GM19324 (cell line): ENCODE results near the gene NTN1.

Experiments used
- ATAC-seq: cut with Tn5 transposase; IDR thresholded peaks from one replicate; pipeline ENCODE4 v1.9.1; 2021; ENCODE audit warnings: mild to moderate bottlenecking, moderate library complexity; ENCODE audit not compliant: unreplicated experiment, low FRiP score

NTN1 gene

DNA sequence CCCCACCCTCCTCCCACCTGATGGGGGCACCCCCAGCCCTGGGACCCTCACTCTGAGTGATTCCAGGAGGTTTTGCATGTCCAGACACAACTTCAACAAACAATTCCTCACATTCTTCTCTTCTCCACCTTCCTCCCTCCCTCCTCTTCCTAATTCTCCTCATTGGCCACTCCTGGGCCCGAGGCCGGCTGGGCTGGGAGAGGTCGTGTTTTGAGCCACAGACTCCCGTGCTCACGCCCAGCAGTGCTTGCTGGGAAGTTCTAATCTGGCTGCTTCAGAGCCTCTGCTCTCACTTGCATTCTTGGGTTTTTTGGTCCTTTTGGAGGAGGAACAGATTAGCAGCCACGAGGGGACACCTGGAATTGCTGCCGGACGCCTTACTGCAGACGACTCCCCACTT, 157.0 kb downstream of the NTN1 start:
- ATAC-seq: no peak

DNA sequence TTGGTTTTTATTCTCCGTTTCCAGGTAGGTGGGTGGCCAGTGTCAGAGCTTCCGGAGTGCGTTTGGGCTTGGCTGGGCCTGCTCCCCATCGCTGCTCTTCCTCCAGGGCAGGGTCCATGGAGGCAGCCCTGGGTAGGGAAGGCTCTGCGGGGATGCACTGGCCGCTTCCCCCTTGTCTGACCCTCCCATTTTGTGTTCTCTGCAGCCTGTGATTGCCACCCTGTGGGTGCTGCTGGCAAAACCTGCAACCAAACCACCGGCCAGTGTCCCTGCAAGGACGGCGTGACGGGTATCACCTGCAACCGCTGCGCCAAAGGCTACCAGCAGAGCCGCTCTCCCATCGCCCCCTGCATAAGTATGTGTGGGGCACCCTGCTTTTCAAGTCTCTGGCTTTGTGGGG, 158.3 kb downstream of the NTN1 start:
- ATAC-seq: no peak

DNA sequence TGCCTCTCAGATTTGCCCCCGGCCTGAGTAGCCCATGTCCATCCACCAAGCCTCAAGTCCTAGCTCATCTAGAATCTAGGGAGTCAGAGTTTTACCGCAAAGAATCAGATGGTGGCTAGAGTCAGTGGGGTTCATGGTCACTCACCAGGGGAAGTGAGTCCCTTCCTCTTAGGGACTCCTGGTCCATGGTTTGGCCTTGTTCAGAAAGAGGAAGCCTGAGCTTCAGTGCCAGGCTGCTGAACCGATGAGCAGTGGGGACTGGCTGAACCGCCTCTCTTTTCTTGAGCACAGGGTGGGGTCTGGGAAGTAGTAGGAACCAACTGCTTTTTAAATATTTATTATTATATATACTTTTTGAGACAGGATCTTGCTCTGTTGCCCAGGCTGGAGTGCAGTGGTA, 160.3 kb downstream of the NTN1 start:
- no peak for ATAC-seq

DNA sequence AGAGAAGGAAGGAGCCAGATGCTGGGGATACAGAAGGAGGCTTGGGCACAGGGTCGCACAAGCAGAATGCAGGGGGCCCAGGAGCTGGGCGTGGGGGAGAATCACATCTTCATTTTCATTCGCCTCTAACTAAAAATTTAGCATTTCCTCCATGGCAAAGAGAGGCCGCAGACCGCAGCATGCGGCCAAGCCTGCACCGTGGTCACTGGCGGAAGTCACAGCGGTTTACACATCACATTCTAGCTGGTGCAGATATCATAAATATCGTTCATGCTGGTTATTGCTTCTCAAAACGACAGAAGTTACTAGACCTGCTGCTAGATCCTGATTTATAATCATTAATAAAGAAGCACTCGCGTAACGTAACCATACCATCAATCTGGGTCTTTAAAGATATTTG, 162.0 kb downstream of the NTN1 start:
- ATAC-seq: no peak

DNA sequence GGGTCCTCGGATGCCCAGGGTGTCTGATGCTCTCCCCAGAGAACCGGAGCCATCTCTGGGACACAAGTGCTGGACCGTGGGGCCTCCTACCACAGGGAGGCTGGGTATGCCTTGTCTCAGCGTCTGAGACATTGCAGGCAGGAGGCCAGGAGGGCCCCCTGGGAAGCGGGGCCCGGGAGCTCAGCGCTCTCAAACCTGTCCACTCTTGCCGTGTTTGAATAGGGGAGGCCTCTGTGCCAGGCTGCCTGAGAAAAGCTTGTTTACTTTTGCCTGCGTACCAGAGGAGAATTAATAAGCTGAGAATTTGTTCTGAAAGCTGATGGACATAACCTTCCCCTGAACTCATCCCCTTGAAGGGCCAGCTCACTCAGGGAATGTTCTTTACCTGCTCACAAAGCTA, 163.8 kb downstream of the NTN1 start:
- no peak for ATAC-seq

DNA sequence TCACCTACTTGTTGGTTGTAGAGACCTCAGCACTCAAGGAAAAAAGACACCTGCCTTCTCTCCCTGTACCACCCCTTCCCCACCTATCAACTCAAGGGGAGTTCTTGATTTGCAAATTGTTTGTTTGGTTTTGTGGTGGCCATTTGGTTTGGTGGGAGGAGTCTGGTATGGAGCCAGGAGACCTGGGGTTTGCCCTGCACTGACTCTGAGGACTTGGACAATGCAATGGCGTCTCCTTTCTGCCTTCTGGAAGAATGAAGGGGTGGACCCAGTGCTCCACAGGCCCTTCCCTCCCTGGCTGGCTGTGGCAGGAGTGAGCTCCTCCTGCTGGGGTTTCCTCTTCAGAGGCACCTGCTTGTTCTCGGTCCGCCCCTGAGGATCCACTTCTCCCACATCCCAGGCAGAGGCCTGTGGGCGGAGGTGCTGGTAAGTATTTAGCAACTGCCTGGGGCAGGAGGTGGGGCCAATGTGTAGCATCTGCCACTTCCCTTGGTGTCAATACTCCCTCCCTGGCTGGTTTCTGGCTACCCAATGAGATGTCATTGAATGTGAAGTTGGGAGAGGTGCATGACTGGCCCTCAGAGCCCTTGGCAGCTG, 164.5 kb downstream of the NTN1 start:
- ATAC-seq: no peak

DNA sequence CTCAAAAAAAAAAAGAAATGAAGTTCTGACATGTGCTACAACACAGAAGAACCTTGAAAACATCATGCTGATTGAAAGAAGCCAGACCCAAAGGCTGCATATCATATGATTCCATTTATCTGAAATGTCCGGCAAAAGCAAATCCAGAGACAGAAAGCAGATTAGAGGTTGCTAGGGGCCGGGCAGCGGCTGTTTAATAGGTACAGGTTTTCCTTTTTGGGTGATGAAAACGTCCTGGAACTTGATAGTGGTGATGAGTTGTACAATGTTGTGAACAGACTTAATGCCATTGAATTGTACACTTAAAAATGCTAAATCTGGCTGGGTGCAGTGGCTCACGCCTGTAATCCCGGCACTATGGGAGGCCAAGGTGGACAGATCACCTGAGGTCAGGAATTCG, 166.5 kb downstream of the NTN1 start:
- ATAC-seq: no peak

DNA sequence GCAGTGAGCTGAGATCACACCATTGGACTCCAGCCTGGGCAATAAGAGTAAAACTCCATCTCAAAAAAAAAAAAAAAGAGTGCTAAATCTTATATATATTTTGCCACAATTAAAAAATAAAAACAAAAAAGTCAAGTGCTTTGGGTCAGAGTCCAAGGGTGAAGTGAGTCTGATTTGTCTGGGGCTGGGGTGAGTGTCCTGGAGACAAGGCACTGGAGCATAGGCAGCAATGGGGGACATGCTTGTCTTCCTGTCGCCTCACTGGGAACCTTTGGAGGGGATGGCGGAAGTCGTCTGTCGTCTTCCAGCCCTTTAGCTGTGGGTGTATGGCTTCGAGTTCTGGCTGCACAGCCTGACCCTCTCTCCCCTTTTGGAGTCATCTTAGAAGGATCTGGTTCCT, 167.1 kb downstream of the NTN1 start:
- no peak for ATAC-seq

DNA sequence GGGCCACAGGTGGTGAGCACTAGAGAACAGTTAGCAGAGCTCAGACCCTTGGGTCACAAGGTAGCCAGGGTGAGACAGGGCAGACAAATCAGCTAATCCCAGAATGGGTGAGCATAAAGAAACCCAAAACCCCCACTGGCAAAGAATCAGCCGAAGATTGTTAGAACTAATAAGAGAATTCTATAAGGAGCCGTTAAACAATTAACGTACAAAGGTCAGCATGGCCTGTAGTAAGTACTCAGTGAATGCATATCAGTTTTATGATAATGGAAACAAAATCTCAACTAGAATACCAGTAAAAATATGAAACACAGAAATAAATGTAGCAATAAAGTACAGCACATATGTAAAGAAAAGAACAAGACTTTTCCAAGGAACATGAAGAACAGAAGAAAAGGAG, 168.6 kb downstream of the NTN1 start:
- no peak for ATAC-seq

DNA sequence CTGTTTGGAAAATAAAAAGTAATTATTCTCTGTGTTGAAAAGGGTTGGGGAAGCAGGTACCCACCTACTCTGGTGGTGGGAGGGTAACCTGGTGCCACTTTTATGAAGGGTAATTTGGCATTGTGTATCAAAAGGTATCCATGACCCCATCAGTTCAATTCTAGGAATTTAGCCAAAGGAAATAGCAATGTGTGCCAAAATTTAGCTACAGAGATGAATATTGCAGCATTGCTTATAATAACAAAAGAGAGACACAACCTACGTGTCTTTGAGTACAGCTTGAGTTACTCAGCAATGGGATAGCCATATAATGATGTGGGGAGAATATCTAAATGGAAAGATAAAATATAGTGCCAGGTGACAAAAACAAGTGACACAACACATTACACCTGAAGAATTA, 170.7 kb downstream of the NTN1 start:
- ATAC-seq: no peak

DNA sequence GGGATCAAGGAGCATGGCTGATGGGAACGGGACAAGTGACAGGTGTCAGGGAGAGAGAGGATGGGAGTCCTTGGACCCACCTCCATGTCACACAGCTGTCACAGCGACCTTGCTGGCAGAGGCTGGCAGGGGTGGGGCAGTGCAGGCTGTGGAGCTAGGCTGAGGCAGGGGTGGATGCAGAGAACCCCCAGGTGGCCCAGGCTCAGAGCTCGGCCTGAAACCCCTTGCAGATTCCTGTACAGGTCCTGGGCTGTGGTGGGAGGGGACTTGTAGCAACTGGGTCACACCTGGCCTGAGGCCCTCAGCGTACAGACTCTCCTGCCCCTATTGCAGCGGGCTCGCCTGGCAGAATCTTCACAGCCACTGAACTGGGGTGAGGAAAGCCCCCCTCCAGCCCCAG, 174.1 kb downstream of the NTN1 start:
- no peak for ATAC-seq

DNA sequence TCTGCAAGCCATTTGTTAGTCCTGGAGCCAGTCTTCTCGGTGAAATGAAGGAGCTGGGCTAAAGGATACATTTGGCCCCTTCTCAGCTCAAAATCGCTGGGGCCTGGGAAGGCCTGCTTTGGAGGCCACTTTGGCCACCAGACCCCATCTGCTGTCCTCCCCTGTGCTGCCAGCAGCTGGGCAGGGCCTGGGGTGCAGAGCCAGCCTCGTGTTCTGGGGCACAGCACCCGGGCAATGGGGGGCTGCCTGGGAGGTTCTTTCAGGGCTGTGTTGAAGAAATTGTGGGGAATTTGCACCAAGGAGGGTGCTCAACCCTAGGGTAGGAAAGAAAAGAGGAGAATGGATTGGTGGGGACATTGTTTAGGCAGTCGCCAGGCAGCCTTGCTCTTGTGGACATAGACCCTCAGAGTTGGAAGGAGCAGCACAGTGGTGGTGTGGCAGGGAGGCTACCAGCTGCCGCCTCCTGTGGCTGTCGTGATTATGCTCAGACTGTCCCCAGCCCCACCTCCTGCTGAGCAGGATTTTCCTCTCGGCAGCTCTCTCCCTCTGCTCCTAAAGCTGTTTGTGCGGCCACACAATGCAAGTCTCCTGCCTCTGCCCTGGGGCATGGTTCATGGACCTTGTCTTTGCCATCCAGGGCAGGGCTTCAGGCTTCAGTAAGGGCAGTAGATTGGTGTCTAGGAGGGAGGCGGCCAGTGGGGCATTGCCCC, 174.8 kb downstream of the NTN1 start:
- no peak for ATAC-seq

DNA sequence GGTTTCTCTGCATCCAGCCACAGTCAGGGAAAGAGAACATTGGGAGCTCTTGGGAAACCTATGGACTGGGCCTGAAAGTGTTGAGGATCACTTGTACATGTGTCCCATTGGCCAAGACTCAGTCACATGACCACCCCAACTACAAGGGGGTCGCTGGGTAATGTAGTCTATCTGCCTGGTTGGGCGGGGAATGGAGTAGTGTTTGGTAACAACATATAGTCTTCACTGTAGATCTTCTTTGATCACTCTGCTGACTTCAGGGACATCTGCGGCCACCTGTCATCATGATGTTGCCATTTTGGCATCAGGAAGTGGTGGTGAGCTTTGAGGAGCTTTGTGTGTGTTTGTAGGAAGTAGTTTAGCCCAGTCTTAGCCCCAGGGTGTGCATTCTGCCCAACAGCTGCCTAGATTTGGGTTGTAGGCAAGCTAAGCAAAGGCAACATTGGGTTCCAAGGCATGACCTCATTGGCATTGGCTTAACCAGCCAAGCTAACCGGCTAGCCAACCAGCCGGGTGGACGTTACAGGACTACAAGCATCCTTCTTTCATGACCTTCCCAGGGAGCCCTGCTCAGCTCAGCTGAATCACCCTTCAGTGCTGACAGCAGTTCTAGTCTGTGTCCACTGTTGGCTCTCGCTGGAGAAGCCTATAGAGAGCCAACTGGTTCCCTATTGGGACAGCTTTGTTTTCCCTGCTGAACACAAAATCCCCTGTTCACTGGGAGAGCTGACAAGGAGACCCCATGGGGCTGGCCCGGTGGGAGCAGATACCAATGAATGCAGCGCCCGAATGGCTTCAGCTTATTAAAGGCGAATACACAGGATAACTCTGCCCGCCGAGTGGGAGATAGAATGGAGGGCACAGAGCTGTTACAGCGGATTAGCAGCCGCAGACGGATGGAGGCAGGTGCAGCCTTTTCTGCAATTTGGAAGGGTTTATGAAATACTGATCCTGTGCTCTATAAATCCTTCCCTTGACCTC, 178.6 kb downstream of the NTN1 start:
- no peak for ATAC-seq

DNA sequence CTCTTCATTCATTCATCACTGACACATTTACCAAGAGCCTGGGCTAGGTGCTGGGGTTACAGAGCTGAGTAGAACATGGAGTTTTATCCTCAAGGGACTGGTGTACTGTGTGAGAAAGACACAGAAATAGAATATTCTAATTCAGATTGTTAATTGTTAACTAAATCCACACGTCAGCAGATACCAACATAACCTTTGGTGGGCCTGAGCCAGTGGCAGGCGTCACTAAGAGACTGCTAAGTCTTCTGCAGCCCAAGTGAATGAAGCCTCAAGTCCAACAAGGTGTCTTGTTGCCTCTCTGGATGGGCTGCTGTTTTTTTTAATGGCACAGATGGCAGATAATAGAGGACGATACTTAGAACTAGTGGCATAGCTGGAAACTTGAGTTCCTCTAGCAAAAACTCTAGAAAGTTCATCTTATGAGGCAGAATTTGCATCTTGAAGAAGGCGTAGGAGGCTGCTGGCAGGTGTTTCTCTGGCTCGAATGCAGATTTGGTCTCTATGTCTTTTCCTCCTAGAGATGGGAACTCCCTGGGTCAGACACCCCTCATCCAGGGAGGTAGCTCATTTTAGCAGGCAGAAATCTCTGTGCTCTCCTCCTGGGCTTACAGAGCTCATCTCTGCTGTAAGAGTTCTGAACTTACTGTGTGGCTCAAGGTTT, 179.5 kb downstream of the NTN1 start:
- peak; percentile 52 for ATAC-seq

DNA sequence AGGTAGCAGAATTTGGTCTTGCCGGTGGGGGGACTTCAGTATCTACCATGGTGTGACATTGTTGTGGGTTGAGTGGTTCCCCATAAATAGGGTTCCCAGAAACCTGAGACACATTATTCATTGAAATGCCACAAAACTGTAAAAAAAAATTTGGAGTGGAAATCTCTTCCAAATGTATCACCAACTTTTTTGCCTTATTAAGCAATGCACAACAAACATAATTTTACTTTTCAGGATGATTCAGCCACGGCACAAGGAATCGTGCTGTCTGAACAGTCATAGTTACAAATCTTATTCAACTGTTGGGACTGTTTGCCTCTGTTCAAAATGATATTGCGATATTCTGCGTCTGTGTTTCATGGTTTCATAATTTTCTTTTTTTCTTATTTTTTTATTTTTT, 181.2 kb downstream of the NTN1 start:
- ATAC-seq: no peak

DNA sequence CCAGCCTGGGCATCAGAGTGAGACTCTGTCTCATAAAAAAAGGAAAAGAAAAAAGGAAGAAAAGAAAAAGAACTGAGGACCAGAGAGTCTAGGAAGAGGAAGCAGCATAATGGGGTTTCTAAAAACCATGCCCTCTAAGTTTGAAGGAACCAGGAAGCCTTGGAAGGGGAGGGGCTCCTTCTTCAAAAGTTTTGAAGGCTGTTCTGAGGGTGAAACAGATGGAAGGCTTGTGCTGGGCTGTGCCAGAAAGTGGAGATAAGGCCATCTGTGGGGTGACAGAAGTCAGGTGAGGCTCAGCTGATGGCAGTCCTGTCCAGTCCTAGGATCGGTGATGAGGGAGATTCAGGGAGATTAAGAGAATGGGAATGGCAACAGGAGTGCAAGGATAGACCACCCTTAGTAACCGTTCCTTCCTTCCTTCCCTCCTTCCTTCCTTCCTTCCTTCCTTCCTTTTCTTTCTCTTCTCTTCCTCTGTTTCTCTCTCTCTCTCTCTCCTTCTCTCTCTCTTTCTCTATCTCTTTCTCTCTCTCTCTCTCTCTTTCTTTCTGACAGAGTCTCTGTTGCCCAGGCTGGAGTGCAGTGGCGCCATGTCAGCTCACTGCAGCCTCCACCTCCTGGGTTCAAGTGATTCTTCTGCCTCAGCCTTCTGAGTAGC, 182.6 kb downstream of the NTN1 start:
- no peak for ATAC-seq

DNA sequence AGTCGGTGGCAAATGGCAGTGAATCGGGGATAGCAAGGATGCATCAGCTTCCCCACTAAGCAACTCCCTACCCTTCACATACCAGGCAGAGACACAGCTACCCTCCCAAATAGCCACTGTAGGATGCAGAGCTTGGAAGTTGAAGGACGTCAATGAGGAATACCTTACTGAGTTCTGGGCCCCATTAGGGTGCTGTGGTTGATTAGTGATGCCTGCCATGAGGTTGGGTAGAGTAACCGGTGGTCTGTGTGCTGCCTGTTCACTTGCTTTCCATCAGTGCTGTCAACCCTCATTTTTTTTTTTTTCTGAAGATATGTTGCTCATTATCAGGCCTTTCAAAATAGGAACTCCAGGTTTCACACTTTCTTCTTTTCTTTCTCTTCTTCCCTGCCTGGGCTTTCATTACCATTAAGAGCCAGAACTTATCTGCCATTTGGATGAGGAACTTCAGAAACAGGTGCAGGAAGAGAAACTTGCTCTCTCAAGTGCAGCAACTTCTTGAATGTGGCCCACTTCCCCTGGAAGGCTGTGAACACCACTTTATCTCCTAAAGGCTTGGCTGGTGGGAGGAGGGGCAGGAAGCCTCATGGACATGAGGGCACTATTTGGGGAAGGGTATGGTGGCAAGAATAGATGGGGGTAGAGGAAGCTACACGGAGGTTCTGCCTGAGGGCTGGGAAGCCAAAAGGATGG, 183.5 kb downstream of the NTN1 start:
- ATAC-seq: no peak

DNA sequence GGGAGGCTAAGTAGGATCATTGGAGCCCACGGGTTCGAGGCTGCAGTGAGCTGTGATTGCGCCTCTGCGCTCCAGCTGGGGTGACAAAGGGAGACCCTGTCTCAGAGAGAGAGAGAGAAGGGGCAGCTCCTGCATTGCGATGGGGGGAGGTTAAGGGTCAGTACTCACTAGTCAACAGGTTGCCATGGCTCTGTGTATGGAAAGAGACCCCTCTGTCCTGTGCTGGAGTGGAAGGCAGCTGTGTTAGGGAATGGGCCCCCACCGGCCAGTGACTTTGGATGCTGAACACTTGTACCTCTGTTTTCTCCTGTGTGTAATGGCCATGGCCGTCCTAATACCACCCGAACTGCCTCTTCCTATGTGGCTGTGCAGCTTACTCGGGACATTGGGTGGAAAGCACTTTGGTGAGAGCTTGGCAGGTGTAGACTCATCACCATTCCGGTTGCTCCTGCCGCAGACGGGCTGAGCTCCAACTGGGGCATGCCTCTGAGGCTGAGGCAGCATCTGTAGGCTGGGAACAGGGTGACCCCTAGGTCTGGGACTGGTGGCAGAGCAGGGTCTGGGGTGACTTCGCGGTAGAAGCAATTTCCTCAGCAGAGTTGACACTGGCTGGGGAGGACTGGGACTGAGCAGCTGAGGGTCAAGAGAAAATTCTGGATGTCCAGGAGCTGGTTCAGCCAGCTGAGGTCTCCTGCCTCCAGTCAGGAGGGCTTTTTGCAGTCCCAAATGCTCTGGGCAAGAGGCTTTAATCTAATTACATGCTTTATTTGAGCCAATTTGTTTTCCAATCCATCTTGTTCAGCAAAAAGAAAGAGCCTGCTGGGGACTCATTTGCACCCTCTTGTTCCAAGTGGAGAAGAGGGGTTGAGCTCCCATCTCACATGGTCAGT, 184.5 kb downstream of the NTN1 start:
- no peak for ATAC-seq

DNA sequence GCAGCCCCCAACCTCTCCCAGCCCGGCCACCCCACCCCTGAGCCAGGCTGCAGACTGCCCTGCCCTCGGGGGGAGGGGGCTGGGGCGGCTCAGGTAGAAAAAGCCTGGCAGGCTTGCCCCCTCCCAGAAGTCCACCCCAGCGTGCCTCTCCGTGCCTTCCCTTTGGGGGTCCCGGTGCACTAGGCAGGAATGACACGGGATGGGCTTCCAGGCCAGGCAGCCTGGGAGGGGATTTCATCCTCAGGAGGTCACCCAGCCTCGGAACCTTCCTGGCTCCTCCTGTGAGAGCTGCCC, 185.0 kb downstream of the NTN1 start:
- no peak for ATAC-seq
